SW 1271 (cell line): ENCODE data around the gene GOLGA8J.
"Not testable (repeated sequence)": the region's sequence is repeated elsewhere in the genome, so short reads cannot be mapped to it uniquely, and the experiment has no call there.

ENCODE experiments used
- DNase-seq, 2 experiments: peaks; one replicate each; lab custom pipeline; 2025; lab: John Stamatoyannopoulos, UW

GOLGA8J gene, protein sequence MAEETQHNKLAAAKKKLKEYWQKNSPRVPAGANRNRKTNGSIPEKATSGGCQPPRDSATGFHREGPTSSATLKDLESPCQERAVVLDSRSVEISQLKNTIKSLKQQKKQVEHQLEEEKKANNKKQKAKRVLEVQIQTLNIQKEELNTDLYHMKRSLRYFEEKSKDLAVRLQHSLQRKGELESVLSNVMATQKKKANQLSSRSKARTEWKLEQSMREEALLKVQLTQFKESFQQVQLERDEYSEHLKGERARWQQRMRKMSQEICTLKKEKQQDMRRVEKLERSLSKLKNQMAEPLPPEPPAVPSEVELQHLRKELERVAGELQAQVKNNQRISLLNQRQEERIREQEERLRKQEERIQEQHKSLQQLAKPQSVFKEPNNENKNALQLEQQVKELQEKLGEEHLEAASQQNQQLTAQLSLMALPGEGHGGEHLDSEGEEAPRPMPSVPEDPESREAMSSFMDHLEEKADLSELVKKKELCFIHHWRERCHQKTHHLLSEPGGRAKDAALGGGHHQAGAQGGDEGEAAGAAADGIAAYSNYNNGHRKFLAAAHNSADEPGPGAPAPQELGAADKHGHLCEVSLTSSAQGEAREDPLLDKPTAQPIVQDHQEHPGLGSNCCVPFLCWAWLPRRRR

DNA sequence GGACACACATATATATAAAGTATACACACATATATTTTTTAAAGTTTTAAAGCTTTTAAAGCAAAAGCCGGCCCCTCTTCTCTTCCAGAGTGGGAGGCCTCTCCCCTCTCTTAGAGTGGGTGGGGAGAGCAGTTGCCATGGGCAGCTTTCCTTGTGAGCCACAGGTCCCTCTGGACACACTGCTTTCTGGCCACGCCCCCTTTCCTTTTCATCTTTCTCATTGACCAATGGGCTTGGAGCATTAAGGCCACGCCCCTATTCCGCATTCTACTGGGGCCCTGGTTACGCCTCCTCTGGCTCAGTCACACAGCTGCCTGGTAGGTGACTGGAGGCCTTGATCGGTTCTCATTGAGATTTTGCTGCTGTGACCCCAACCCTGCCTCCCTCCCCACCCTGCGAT lies at the start of gene GOLGA8J:
Gene GOLGA8J (plus strand): TSS at position 301 of the 400 bp plus-strand sequence. CDS start 98 bp downstream, at position 399.
- not testable (repeated sequence) for DNase-seq

DNA sequence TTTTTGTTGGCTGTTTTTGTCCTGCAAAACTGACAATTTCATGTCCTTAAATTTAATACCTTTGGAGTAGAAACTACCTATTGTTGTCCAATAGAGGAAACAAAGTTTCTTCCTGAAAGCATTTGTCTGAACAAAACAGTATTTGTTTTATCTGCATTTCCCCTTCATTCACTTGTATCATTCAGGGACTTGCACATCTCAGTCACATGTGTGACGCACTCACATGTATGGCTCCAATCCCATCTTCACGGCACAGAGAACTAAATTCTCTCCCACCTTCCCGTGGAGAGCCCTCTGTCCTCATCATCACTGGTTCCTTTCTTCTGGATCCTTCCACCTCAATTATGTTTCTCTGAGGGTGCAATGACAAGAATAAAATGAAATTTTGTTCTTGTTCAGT lies 49.5 kb upstream of the GOLGA8J start:
- no peak for DNase-seq

DNA sequence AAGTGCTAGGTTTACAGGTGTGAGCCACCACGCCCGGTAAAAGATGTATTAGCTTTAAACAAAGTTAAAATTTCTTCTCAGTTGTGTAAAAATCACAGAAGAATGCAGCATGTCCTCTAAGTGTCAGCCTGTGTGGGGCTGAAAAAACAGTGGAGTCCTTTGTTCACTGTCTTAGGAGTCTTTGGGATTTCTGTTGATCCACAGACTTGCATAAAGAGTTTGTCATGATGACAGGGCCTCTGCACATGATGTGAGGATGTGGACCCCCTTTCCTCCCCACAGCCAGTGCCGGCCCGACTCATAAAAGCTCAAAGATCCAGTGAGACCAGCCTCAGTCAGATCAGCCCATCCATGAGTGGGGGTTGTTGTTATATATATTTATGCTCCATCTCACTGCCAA lies 49.0 kb upstream of the GOLGA8J start:
- DNase-seq, result no peak

DNA sequence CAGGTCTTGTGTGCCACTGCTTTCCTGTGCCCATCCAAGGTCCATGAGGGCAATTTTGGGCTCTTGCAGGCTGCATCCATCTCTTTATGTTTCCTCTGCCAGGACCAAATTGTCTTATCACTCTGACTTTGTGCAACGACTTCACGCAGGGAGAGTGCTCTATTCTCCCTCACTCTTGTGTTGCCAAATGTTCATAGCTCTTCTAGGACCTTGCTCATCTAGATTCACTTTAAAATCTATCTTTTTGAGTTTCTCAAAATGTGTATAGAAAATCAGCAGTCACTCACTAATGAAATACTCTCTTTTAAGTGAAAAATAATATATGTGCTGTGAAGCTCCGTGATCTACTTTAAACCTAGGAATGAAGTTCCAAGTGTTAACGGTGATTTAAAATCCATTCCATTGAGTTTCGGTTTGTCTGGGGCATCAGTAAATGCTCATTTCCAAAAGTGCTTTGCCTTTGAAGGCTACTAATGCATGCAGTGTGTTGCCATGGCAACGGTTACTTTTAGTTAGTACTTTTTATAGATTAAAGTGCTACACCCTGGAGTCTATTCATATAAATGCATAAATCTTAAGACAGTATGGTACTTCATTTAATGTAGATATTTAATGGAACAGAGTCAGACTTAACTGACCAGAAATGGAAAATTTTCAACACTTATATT lies 46.6 kb upstream of the GOLGA8J start:
- DNase-seq, result no peak

DNA sequence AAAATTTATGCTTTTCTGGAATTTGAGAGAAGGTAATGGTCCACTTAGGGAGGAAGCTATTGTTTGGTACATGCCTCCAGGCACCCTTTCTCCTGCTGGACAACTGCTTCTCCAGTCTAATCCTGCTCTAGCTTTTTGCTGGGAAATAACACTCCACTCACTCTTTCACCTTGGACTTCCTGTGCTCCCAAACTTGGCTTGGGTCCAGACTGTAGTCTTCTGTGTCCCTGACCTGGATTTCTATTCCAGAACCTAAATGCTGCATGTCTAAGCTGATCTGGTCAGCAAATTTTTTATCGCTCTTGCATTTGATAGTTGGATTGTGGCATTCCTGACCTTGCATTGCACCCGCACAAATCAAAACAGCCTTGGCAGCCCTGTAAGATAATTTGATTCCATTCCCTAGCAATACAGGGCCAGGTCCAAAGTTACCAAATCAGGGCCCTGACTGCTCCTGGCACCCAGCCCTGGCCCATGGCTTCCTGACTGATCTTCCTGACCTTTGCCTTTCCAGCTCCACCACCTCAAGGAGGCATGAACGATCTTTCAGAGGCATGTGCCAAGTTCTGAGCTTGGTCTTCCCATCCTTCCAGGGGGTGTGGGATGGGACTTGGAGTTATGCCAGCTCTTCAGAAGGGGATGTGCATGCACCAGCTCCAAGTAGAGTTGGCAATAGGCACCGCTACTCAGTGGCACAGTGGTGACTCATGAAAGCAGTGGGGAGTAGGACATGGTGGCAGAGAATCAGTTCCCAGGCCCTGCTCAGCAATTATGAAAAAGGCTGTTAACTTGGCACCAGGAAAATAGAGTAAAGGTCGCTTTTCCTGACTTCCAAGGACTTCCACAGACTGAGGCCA lies 43.9 kb upstream of the GOLGA8J start:
- DNase-seq, result no peak

DNA sequence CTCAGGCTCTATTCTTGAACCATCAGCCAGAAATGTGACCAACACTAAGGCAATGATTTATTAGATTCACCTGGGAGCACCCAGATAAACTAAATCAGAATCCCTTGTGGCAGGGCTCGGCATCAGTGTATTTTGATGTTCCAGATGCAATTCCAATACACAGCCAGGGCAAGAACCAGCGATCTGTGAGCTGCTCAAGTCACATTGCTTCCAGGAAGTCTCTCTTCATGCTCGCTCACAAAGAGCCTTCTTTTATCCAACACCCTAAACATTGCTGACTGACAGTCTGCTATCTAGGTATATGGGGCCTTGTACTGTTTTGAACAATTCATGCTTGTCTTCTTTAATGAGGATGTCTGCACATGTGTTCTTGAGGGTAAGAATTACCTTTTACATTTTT lies 40.9 kb upstream of the GOLGA8J start:
- no peak for DNase-seq

DNA sequence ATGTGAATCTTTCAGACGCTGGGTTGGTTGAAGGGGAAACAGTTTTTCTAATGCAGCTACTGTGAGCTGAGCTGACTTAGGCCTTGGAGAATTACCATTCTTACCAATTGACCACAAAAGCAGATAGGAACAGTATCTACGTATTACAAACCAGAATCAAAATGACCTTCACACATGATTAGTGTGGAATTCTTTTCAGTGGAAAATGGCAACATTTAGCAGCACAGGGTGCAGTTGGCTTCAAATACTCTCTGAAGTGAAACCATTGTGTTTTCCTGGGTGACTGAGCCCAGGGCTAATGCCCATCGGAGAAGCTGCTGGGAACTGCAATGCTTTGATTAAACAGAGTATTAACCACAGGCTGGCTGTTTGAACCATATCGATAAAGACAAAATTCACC lies 40.2 kb upstream of the GOLGA8J start:
- DNase-seq, result no peak

DNA sequence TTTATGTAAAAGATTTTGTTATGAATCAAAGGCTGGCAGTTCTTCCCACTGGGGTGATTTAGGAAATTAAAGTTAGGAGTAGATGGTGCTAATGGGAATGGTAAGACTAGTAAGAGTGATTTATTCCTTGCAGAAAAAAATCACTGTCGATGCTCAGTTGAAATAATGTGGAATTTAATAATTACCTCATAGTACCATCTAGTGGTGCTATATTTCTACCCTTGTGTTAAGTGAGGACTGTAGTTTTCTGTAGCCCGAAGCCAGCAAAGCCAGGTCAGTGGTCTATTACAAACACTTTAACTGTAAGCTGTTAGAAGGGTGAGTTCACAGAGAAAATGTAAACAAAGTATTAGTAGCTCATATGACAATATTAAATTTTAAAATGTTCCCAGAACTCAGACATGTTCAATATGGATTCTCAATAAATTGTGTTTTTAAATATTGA lies 39.5 kb upstream of the GOLGA8J start:
- DNase-seq, result peak in 1 of 2 experiments; percentile 3

DNA sequence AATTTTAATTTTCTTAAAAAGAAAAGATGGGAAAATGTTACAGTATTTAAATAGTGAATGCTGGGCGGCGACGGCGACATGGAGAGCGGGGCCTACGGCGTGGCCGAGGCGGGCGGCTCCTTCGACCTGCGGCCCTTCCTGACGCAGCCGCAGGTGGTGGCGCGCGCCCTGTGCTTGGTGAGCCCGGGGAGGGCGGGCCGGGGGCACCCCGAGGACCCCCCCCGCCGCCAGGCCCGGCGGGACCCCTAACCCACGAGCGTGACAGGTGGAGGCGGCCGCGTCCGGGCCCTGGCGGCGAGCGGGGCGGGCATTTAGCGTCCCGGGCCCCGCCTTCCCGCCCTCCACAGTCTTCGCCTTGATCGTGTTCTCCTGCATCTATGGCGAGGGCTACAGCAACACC lies 38.4 kb upstream of the GOLGA8J start:
- no peak for DNase-seq

DNA sequence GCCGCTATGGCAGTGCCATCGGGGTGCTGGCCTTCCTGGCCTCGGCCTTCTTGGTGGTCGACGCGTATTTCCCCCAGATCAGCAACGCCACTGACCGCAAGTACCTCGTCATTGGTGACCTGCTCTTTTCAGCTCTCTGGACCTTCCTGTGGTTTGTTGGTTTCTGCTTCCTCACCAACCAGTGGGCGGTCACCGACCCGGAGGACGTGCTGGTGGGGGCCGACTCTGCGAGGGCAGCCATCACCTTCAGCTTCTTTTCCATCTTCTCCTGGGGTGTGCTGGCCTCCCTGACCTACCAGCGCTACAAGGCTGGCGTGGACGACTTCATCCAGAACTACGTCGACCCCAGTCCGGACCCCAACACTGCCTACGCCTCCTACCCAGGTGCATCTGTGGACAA lies 37.9 kb upstream of the GOLGA8J start:
- DNase-seq, result not testable (repeated sequence)

DNA sequence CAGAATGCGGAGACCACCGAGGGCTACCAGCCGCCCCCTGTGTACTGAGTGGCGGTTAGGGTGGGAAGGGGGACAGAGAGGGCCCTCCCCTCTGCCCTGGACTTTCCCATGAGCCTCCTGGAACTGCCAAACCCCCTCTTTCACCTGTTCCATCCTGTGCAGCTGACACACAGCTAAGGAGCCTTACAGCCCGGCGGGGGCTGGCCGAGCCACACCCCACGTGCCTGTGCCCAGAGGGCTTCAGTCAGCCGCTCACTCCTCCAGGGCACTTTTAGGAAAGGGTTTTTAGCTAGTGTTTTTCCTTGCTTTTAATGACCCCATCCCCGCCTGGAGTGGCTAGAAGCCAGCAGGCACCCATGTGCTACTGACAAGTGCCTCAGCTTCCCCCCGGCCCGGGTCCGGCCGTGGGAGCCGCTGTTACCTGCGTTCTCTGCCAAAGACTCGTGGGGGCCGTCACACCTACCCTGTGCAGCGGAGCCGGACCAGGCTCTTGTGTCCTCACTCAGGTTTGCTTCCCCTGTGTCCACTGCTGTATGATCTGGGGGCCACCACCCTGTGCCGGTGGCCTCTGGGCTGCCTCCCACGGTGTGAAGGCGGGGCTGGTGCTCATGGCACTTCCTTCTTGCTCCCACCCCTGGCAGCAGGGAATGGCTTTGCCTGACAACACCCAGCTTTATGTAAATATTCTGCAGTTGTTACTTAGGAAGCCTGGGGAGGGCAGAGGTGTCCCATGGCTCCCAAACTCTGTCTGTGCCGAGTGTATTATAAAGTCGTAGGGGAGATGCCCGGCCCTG lies 37.3 kb upstream of the GOLGA8J start:
- DNase-seq, result not testable (repeated sequence)

DNA sequence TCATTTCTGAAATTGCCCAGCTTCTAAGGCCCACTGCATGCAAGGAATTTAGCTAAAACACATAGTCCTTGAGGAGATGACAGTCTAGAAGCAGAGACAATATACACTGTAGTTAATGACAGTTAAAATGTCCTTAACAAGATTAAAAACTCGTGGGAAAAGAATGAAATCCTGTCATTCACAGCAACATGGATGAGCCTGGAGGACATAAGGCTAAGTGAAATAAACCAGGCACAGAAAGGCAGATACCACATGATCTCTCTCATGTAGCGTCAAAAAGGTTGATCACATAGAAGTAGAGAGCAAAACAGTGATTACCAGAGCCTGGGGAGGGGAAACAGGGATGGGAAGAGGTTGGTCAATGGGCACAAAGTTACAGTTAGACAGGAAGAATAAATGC lies 36.3 kb upstream of the GOLGA8J start:
- no peak for DNase-seq

DNA sequence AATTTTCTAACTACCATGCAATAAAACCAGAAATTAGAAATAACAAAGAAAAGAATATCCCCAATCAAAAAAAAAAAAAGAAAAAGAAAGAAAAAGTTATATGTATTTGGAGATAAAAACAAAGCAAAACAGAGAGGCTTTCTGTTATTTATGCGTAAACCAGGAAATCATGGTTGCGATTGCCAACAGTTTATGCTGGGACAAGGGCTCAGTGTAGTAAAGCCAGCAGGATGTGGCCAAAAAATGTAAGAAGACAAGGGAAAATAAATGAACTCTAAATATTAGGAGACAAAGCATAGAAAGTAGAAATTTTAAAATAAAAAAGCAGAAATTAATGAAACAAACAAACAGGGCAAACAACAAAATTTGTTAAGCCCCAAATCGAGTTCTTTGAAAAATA lies 27.2 kb upstream of the GOLGA8J start:
- DNase-seq, result no peak

DNA sequence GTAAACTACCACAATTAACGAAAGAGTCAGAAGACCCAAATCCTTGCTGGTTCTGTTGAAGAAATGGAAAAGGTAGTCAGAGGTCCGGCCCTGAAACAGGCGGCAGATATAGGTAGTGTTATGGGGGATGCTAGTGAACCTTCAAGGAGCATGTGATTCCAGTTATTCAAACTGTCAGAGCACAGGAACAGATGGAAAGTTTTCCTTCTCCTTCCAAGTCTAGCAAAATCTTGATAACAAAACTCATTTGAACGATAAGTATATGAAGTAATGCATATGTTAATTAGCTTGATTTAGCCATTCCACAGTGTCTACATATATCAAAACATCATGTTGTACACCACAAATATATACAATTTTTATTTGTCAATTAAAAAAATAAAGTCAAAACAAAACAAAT lies 26.6 kb upstream of the GOLGA8J start:
- no peak for DNase-seq

DNA sequence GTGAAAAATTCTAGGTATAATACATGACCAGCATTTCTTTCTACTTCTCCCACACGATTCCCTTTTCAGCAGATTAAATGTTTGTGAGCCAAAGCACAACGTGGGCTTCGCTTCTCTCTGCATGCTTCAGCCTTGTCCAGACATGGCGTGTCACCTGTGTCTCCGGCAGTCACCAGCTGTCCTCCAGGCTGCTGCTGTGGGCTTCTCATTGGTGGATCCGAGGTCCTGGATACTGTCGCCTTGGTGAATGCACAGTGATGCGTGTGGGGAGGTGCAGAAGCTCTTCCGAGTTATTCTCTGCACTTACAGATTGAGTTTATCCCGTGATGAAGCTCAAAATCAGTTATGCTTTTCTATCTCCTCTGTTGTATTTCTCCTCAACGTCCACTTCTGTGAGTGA lies 23.0 kb upstream of the GOLGA8J start:
- DNase-seq, result no peak

DNA sequence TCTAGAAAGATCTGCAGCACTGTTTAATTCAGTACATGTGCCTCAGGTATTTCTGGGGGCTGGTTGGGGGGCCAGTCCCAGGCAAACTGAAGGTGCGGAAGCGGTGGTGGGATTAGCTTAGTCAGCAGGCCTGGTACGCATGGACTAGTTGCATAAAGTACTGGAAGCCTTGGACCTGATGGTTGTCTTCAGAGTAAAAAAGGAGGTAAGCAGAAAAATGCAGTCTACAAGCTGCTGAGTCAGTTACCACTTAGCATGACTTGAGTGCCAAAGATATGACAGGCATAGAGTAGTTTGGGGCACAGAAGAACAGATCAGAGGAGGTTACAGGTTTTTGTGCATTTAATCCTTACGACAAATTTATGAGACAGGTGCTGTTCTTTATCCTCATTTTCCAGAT lies 19.9 kb upstream of the GOLGA8J start:
- no peak for DNase-seq

DNA sequence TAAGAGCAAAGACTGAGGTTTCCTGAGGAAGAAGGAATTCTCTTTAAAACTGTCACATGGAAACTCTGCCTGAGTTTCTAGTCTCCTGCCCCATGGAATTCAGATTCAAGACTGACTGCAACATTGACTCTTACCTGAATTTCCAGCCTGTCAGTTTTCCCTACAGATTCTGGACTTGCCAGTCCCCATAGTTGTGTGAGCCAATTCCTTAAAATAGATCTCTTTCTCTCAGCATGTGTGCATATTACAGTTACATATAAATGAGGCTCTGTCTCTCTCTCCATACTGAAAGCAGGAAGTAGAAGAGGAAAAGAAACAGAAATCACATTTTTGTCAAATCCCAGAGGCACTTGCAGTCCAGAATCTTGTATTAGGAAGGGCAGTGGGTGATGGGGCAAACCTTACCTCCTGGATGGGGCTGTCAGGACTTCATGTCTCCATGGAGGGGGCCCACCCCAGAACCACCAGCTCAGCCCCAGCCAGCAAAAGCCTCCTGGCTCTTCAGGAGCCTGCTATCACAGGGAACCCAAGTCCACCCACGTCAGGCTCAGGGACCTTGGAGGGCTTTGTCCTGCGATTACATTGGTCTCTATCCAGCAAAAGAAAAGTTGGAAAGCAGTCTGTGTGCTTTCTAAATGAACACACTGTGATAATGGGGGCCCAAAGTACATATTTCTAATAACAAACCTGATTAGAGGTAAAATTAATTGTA lies 18.8 kb upstream of the GOLGA8J start:
- DNase-seq, result no peak

DNA sequence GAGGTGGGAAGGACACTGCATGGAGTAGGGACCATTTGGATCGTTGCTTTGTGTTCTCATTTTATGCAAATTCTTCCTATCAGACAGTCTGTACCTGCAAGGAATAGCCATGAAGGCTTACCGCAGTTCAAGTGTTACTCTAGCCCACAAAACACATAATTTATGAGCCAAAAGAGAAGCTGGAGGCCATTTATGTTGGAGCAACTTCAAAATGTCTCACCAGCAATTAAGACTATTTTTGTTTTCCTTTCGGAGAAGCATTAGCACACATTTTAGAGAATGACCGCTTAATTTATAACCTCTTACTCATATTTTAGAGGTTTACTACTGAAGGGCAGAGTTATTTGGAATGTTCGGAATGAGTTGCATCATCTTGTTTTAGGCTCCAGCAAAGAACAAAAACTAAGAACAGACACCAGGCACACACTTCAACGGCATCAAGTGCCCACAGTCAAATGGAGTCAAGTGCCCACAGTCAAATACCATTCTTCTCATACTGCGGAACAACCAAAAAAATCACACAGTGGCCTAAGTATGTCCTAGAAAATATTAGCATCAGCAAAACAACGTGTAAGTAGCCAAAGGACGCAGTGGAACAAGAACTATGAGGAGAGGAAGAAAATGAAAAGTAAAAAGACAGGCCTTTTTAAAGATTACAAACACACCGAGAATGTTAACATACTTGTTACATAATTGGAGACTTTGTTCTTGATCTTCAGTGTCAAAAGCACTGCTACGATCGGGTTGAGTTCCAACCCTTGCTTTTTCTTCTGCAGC lies 17.5 kb upstream of the GOLGA8J start:
- DNase-seq, result no peak

DNA sequence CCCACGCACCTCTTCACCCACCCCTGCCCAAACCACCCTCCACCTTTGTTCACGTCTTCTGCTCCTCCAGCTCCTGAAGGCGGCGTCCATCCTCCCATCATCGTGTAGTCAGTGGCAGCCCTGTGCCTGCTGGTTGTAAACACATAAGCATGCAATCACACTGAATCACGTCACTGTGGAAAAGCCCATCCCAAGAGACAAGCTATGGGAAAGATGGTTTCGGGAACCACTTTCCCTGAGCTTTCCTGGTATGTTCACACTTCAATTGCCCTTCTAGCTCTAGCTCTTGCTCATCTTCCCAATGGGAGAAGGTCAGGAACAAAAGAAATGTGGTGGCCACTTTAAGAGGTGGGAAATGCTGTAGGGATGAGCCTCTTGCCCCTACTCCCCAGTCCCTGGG lies 14.4 kb upstream of the GOLGA8J start:
- DNase-seq, result no peak

DNA sequence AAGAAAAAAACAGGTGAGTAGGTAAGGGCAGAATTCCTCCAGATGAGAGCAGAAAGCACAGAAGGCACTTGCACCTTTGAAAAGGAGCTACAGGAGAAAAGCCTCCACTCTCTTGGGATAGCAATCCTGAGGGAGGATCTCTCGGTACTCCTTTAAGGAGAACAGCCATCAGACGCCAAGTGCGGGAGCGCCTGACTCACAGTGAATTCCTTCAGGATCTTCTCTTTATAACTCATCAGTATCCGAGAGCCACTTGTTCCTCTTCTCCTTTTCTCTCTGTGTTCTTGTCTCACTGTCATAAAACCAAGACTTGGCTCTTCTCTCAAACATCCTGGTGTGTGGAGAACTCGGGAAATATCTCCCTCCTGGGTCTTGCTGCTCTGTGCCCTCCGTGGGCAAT lies 10.1 kb upstream of the GOLGA8J start:
- DNase-seq, result no peak
